GM19452 (cell line): Measurements from ENCODE around the gene PAN3.
A peak's percentile ranks its signal among the peaks of the same experiment; 100 is the strongest.
"Not testable (repeated sequence)": the region's sequence is repeated elsewhere in the genome, so short reads cannot be mapped to it uniquely, and the experiment has no call there.

Source experiments
- ATAC-seq: cut with Tn5 transposase; IDR thresholded peaks from one replicate; pipeline ENCODE4 v1.9.1; 2021; ENCODE audit not compliant: unreplicated experiment

Gene PAN3

GRCh38 chr13:28131646-28132045 lies 6.7 kb upstream of the PAN3 start:
- ATAC-seq, result no peak

- no peak for ATAC-seq
Measured at GRCh38 chr13:28136916-28137315, 1.4 kb upstream of the PAN3 start.

GRCh38 chr13:28137596-28137995 lies 749 bp upstream of the PAN3 start:
- ATAC-seq, result peak; percentile 10

- peak; percentile 41 for ATAC-seq
Measured at GRCh38 chr13:28138756-28139470, 568 bp downstream of the PAN3 start.

GRCh38 chr13:28140433-28141125 lies 2.2 kb downstream of the PAN3 start:
- no peak for ATAC-seq

GRCh38 chr13:28141542-28141941 lies 3.2 kb downstream of the PAN3 start:
- ATAC-seq, result not testable (repeated sequence)

GRCh38 chr13:28145049-28145448 lies 6.7 kb downstream of the PAN3 start:
- no peak for ATAC-seq

GRCh38 chr13:28147495-28147894 lies 9.2 kb downstream of the PAN3 start:
- ATAC-seq, result no peak

- no peak for ATAC-seq
Measured at GRCh38 chr13:28159057-28159456, 20.7 kb downstream of the PAN3 start.

GRCh38 chr13:28161370-28161769 lies 23.0 kb downstream of the PAN3 start:
- ATAC-seq, result no peak

- no peak for ATAC-seq
Measured at GRCh38 chr13:28163587-28163986, 25.2 kb downstream of the PAN3 start.

GRCh38 chr13:28166257-28166656 lies 27.9 kb downstream of the PAN3 start:
- ATAC-seq, result no peak

GRCh38 chr13:28171266-28171665 lies 32.9 kb downstream of the PAN3 start:
- no peak for ATAC-seq

- ATAC-seq, result no peak
Measured at GRCh38 chr13:28172947-28173346, 34.6 kb downstream of the PAN3 start.

- ATAC-seq, result no peak
Measured at GRCh38 chr13:28173793-28174192, 35.4 kb downstream of the PAN3 start.

GRCh38 chr13:28177327-28177726 lies 39.0 kb downstream of the PAN3 start:
- ATAC-seq, result no peak

GRCh38 chr13:28177877-28178276 lies 39.5 kb downstream of the PAN3 start:
- ATAC-seq, result no peak

- ATAC-seq, result no peak
Measured at GRCh38 chr13:28179974-28180373, 41.6 kb downstream of the PAN3 start.

GRCh38 chr13:28181413-28181812 lies 43.1 kb downstream of the PAN3 start:
- no peak for ATAC-seq

GRCh38 chr13:28185256-28185655 lies 46.9 kb downstream of the PAN3 start:
- ATAC-seq, result no peak

- no peak for ATAC-seq
Measured at GRCh38 chr13:28199089-28199488, 60.7 kb downstream of the PAN3 start.

GRCh38 chr13:28204043-28204442 lies 65.7 kb downstream of the PAN3 start:
- no peak for ATAC-seq
